Epithelial cell of esophagus (primary cell): Measurements from ENCODE around the gene KIN.
"Not testable (repeated sequence)": the region's sequence is repeated elsewhere in the genome, so short reads cannot be mapped to it uniquely, and the experiment has no call there.

ENCODE experiments used
- DNase-seq: peaks from one replicate; pipeline ENCODE4 v3.0.0; 2010; ENCODE audit warnings: low read depth
- H3K4me3 ChIP-seq: 2 replicates; pipeline ENCODE4 v1.5.1; 2011; ENCODE audit warnings: mild to moderate bottlenecking, low read length, control low read depth
- TF ChIP-seq, protein P1 (sequence below): IDR thresholded peaks from 2 replicates; pipeline ENCODE4 v1.5.1; 2011; ENCODE audit warnings: low read depth, mild to moderate bottlenecking, low read length, control low read depth, inconsistent platforms; ENCODE audit not compliant: insufficient read depth; ENCODE audit errors: missing control alignments

The KIN gene

DNA sequence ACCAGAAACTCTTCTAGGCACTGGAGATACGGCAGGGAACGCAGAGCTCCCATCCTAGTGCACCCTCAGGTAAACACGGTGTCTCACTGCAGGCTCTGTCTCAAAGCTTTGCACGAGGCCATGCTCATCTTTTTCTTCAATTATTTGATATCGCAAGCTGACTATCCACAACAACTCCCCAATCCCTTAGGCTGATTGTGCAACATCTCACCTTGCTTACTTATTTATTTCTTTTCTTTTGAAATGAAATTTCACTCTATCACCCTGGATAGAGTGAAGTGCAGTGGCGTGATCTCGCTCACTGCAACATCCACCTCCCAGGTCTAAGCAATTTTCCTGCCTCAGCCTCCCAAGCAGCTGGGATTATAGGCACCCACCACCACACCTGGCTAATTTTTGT, 72.3 kb downstream of the KIN start:
- H3K4me3 ChIP-seq: no peak overlapping the region
- DNase-seq: no peak
- TF ChIP-seq, protein P1, sequence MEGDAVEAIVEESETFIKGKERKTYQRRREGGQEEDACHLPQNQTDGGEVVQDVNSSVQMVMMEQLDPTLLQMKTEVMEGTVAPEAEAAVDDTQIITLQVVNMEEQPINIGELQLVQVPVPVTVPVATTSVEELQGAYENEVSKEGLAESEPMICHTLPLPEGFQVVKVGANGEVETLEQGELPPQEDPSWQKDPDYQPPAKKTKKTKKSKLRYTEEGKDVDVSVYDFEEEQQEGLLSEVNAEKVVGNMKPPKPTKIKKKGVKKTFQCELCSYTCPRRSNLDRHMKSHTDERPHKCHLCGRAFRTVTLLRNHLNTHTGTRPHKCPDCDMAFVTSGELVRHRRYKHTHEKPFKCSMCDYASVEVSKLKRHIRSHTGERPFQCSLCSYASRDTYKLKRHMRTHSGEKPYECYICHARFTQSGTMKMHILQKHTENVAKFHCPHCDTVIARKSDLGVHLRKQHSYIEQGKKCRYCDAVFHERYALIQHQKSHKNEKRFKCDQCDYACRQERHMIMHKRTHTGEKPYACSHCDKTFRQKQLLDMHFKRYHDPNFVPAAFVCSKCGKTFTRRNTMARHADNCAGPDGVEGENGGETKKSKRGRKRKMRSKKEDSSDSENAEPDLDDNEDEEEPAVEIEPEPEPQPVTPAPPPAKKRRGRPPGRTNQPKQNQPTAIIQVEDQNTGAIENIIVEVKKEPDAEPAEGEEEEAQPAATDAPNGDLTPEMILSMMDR: no peak

DNA sequence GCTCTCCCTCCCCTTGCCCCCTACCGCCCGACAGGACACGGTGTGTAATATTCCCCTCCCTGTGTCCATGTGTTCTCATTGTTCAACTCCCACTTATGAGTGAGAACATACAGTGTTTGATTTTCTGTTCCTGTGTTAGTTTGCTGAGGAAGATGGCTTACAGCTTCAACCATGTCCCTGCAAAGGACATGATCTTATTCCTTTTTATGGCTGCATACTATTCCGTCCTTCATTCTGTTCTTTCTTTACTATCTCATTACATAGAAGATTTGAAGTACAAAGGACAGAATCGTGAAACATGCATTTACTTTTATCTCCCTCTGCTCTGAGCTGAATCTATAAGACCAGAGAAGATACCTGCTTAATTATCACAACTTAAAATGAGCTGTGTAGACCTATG, 76.7 kb downstream of the KIN start:
- DNase-seq, H3K4me3 ChIP-seq: not testable (repeated sequence)

DNA sequence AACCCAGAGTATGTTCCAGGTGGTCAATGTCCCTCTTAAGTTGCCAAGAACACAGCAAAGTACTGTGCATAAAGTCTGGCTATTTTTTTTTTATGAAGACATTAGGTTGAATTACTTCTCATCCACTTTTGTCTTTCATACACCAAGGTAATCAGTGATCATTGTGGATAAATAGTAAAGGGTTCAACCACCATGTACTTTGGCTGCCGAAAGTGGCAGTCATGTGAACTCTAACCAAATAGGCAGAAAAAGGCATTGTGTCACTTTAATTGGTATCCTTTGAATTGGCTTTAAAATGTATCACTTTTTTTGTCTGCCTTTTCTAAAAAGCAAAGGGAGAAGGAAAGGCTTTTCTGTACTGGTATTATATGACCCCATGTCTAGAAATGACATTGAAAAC, 77.3 kb downstream of the KIN start:
- TF ChIP-seq, protein P1: no peak
- no peak overlapping the region for H3K4me3 ChIP-seq
- no peak for DNase-seq

GRCh38 chr10:7708832-7709231, 79.0 kb downstream of the KIN start:
- TF ChIP-seq, protein P1: no peak
- no peak overlapping the region for H3K4me3 ChIP-seq
- no peak for DNase-seq

DNA sequence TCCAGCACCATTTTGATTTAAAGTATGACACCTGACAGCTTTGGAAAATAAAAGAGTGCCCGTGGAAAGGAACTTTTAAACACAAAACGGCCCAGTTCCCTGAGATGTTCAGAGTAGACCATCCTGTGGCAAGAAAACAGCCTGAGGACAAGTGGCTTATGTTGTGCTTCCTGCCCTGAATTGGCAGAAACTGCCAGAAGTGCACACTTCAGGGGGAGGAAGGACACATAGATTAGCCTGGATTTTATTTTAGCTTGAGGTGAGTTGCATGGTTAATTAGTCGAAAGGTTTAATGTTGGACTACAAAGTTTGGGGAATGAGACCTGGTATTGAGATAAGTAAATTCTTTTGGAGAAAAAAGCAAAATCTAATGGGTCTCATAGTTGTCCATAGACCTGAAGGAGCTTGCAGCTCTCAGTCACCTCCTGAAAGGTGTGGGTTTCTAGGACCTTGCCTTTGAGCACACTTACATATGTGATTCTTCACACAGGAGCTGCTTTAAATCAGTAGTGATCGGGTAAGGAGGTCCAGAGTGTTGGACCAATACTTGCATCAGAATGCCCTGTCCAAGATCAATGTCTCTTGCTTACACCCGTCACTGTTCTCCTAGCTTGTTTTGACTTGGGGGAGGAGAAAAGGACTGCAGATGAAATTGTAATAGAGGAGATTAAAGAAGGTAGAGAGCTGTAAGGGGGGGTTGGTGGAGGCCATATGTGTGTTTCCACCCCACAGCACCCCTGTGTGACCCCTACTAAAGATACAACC, 79.8 kb downstream of the KIN start:
- no peak for DNase-seq
- H3K4me3 ChIP-seq: no peak overlapping the region
- TF ChIP-seq, protein P1: no peak

- no peak overlapping the region for H3K4me3 ChIP-seq
- DNase-seq: no peak
- TF ChIP-seq, protein P1: no peak
Observed at GRCh38 chr10:7707102-7707501, 80.7 kb downstream of the KIN start.

DNA sequence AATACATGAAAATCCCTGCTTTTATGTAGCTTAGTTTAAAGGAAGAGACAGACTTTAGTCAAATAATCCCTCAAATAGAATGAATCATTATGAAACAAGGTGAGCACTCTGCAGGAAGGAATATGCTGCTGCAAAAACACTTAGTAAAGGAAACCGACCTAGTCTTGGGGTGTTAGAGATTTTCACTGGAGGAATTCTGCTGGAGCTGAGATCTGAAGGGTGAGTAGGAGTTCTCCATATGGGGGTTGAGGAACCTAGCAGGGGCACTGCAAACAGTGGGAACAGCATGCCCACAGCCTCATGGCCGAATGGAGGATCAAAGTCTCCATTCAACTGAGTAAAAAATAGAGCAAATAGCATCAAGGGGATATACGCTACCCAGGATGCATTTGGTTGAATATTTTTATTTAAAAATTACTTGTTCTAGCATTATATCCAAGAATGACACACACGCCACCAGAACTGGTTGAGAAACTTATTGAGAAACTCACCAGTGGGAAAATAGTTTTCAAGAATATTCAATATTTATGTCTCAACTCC, 81.2 kb downstream of the KIN start:
- H3K4me3 ChIP-seq: no peak overlapping the region
- DNase-seq: no peak
- TF ChIP-seq, protein P1: no peak
